ENCODE data around the gene CACNA1E. TPM values are rescaled to one million over a fixed set of nuclear protein-coding genes. Genes with fewer than 3 reads are reported as not detected.

CACNA1E gene
- total RNA-seq, 1 donor from 2014 or later = not detected

GRCh38 chr1:181784039-181784683 is 300.8 kb downstream of the CACNA1E start:
- no peak for TF ChIP-seq CTCF (IDR thresholded peaks at IDR 0.05)

GRCh38 chr1:181789395-181789794 is 306.1 kb downstream of the CACNA1E start:
- no peak overlapping the region for H3K4me3 Mint-ChIP-seq (ENCODE audit: unreplicated experiment)
- no peak for TF ChIP-seq CTCF (IDR thresholded peaks at IDR 0.05)
- no peaks in the 10 kb centered on the region for H3K36me3 Mint-ChIP-seq (ENCODE audit: low read depth)
- no peak for DNase-seq (ENCODE audit: low spot score)
- no peaks in the 10 kb centered on the region for H3K9me3 Mint-ChIP-seq (ENCODE audit: low read depth)
- H3K4me1 Mint-ChIP-seq (ENCODE audit: low read depth) = no peaks in the 10 kb centered on the region
- H3K27ac Mint-ChIP-seq (ENCODE audit: unreplicated experiment) = no peak overlapping the region
- peaks cover 2% of the 10 kb centered on the region for H3K27me3 Mint-ChIP-seq (ENCODE audit: low read depth)

More at GRCh38 chr1:181784039-181784683, 300.8 kb downstream of the CACNA1E start:
- Mint-ChIP-seq H3K4me3 (ENCODE audit: unreplicated experiment) (no peak overlapping the region), H3K36me3 (ENCODE audit: low read depth) (no peaks in the 10 kb centered on the region), H3K27ac (ENCODE audit: unreplicated experiment) (no peak overlapping the region), H3K9me3 (ENCODE audit: low read depth) (no peaks in the 10 kb centered on the region), H3K4me1 (ENCODE audit: low read depth) (no peaks in the 10 kb centered on the region), H3K27me3 (ENCODE audit: low read depth) (peaks cover 2% of the 10 kb centered on the region)
- no peak for DNase-seq (ENCODE audit: low spot score)

GRCh38 chr1:181791721-181792120 is 308.4 kb downstream of the CACNA1E start:
- DNase-seq (ENCODE audit: low spot score) = no peak
- no peak overlapping the region for H3K27ac Mint-ChIP-seq (ENCODE audit: unreplicated experiment)
- H3K27me3 Mint-ChIP-seq (ENCODE audit: low read depth) = peaks cover 2% of the 10 kb centered on the region
- H3K36me3 Mint-ChIP-seq (ENCODE audit: low read depth) = no peaks in the 10 kb centered on the region
- H3K4me3 Mint-ChIP-seq (ENCODE audit: unreplicated experiment) = no peak overlapping the region
- H3K9me3 Mint-ChIP-seq (ENCODE audit: low read depth) = peaks cover 3% of the 10 kb centered on the region
- no peak for TF ChIP-seq CTCF (IDR thresholded peaks at IDR 0.05)
- no peaks in the 10 kb centered on the region for H3K4me1 Mint-ChIP-seq (ENCODE audit: low read depth)

GRCh38 chr1:181793831-181794230 is 310.5 kb downstream of the CACNA1E start:
- Mint-ChIP-seq H3K27ac (ENCODE audit: unreplicated experiment) (no peak overlapping the region), H3K27me3 (ENCODE audit: low read depth) (no peaks in the 10 kb centered on the region), H3K36me3 (ENCODE audit: low read depth) (no peaks in the 10 kb centered on the region), H3K4me1 (ENCODE audit: low read depth) (no peaks in the 10 kb centered on the region), H3K4me3 (ENCODE audit: unreplicated experiment) (no peak overlapping the region), H3K9me3 (ENCODE audit: low read depth) (peaks cover 11% of the 10 kb centered on the region)
- no peak for TF ChIP-seq CTCF (IDR thresholded peaks at IDR 0.05)
- no peak for DNase-seq (ENCODE audit: low spot score)

GRCh38 chr1:181794332-181794731 is 311.0 kb downstream of the CACNA1E start:
- no peak for TF ChIP-seq CTCF (IDR thresholded peaks at IDR 0.05)
- peaks cover 11% of the 10 kb centered on the region for H3K9me3 Mint-ChIP-seq (ENCODE audit: low read depth)
- H3K36me3 Mint-ChIP-seq (ENCODE audit: low read depth) = no peaks in the 10 kb centered on the region
- H3K27ac Mint-ChIP-seq (ENCODE audit: unreplicated experiment) = no peak overlapping the region
- H3K27me3 Mint-ChIP-seq (ENCODE audit: low read depth) = no peaks in the 10 kb centered on the region
- DNase-seq (ENCODE audit: low spot score) = no peak
- no peak overlapping the region for H3K4me3 Mint-ChIP-seq (ENCODE audit: unreplicated experiment)
- no peaks in the 10 kb centered on the region for H3K4me1 Mint-ChIP-seq (ENCODE audit: low read depth)
